RWPE2 (cell line): Measurements from ENCODE around the gene REPS1.
"Not testable (repeated sequence)": the region's sequence is repeated elsewhere in the genome, so short reads cannot be mapped to it uniquely, and the experiment has no call there.

Experiments
- ATAC-seq: fragments of 200-7000 bp; cut with Tn5 transposase; 3 replicates; pipeline ENCODE4 v1.9.1; 2021; ENCODE audit warnings: low read depth
- DNase-seq: peaks from one replicate; pipeline ENCODE4 v3.0.0-alpha.2; 2020; ENCODE audit warnings: low spot score
- H3K27ac ChIP-seq: fragments of 450-650 bp; 2 replicates; pipeline ENCODE4 v1.5.1; 2017; ENCODE audit warnings: mild to moderate bottlenecking; ENCODE audit not compliant: poor library complexity, severe bottlenecking
- H3K27me3 ChIP-seq: fragments of 250-450 bp; sonication (Bioruptor Pico); 2 replicates; pipeline ENCODE4 v1.5.1; 2021; ENCODE audit warnings: mild to moderate bottlenecking, moderate library complexity; ENCODE audit not compliant: insufficient read depth, poor library complexity, severe bottlenecking
- H3K36me3 ChIP-seq: fragments of 250-450 bp; sonication (Bioruptor Pico); 2 replicates; pipeline ENCODE4 v1.5.1; 2020; ENCODE audit warnings: low read depth, mild to moderate bottlenecking, moderate library complexity
- H3K4me1 ChIP-seq: fragments of 250-450 bp; sonication (Bioruptor Pico); 2 replicates; pipeline ENCODE4 v1.5.1; 2021; ENCODE audit warnings: mild to moderate bottlenecking, moderate library complexity; ENCODE audit not compliant: insufficient read depth, poor library complexity, severe bottlenecking
- H3K4me3 ChIP-seq: fragments of 250-450 bp; sonication (Bioruptor Pico); 2 replicates; pipeline ENCODE4 v1.5.1; 2021; ENCODE audit warnings: mild to moderate bottlenecking, moderate library complexity; ENCODE audit not compliant: severe bottlenecking
- H3K9me3 ChIP-seq: fragments of 250-450 bp; sonication (Bioruptor Pico); 2 replicates; pipeline ENCODE4 v1.5.1; 2021; ENCODE audit warnings: mild to moderate bottlenecking, moderate library complexity; ENCODE audit not compliant: severe bottlenecking
- TF ChIP-seq, protein P1 (sequence below): fragments of 450-650 bp; IDR thresholded peaks from one replicate; pipeline ENCODE4 v1.5.1; 2017; ENCODE audit warnings: mild to moderate bottlenecking, moderate library complexity; ENCODE audit not compliant: poor library complexity, severe bottlenecking

Gene REPS1

DNA sequence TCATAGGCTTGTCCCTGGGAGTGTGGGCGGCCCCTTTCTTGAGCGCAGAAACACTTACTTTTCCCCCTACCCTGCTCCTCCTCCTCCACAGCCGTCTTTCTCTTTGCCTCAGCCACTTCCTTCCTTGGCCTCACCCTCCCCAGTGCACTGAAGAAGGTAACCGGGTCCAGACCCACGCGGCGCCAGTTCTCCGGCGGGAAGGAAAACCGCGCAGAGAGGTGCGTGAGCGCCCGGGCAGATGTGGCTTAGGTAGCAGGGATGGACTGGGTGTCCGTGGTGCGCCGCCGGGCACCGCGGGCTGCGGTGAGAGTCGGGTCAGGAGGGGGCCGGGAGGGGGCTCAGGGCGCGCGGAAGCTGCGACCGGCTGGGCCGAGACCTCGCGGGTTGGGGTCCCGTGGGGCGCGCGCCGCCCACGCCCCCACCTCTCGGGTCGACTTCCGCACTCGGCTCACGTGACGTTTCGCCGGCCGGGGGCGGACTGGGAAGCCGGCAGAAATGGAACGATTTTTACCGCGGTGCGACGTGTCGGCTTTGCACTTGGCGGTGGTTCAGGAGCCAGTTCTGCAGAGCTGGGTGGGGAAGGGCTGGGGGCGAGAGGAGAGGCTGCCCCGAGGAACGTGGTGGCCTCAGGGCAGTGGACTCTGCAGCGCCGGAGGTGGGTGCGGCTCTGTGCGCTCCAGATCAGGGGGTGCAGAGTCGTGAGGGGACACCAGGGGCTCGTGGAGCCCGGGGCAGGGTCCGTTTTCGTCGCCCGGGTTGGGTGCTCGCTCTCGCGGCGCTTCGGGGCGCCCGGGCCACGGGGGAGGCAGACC is 40.8 kb upstream of the REPS1 start, which contains the start of gene ABRACL:
Gene ABRACL (plus strand): TSS at position 88 of the 812 bp plus-strand sequence. CDS start 5,416 bp downstream, outside the sequence.
- DNase-seq, result no peak
- TF ChIP-seq, protein P1, sequence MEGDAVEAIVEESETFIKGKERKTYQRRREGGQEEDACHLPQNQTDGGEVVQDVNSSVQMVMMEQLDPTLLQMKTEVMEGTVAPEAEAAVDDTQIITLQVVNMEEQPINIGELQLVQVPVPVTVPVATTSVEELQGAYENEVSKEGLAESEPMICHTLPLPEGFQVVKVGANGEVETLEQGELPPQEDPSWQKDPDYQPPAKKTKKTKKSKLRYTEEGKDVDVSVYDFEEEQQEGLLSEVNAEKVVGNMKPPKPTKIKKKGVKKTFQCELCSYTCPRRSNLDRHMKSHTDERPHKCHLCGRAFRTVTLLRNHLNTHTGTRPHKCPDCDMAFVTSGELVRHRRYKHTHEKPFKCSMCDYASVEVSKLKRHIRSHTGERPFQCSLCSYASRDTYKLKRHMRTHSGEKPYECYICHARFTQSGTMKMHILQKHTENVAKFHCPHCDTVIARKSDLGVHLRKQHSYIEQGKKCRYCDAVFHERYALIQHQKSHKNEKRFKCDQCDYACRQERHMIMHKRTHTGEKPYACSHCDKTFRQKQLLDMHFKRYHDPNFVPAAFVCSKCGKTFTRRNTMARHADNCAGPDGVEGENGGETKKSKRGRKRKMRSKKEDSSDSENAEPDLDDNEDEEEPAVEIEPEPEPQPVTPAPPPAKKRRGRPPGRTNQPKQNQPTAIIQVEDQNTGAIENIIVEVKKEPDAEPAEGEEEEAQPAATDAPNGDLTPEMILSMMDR, result no peak

GRCh38 chr6:139028215-139028657 is 40.2 kb upstream of the REPS1 start:
- TF ChIP-seq, protein P1, result no peak
- no peaks in the 10 kb centered on the region for H3K36me3 ChIP-seq
- peak overlapping the region; percentile 92 for H3K4me3 ChIP-seq
- no peaks in the 10 kb centered on the region for H3K27me3 ChIP-seq
- no peaks in the 10 kb centered on the region for H3K9me3 ChIP-seq
- H3K27ac ChIP-seq, result peak overlapping the region; percentile 38
- H3K4me1 ChIP-seq, result peaks cover 11% of the 10 kb centered on the region
- peak; percentile 66 for DNase-seq
- no peak; the same call in 2 of the 3 replicates for ATAC-seq

More for the DNA sequence above, 40.8 kb upstream of the REPS1 start, which contains the start of gene ABRACL:
- peak within 1 kb of the TSS; percentile 92 for H3K4me3 ChIP-seq
- peak; percentile 92 for ATAC-seq
- H3K27me3 ChIP-seq, result no peaks in the 10 kb centered on the region
- H3K4me1 ChIP-seq, result peaks cover 11% of the 10 kb centered on the region
- peak within 1 kb of the TSS; percentile 38 for H3K27ac ChIP-seq
- H3K36me3 ChIP-seq, result no peaks in the 10 kb centered on the region
- H3K9me3 ChIP-seq, result no peaks in the 10 kb centered on the region

GRCh38 chr6:139027620-139028182 is 39.6 kb upstream of the REPS1 start:
- Histone ChIP-seq H3K9me3 (no peaks in the 10 kb centered on the region), H3K4me3 (peak overlapping the region; percentile 92), H3K4me1 (peaks cover 11% of the 10 kb centered on the region), H3K36me3 (no peaks in the 10 kb centered on the region), H3K27me3 (no peaks in the 10 kb centered on the region), H3K27ac (peak overlapping the region; percentile 38)
- DNase-seq, result no peak
- TF ChIP-seq, protein P1, result no peak
- no peak; the same call in 2 of the 3 replicates for ATAC-seq

DNA sequence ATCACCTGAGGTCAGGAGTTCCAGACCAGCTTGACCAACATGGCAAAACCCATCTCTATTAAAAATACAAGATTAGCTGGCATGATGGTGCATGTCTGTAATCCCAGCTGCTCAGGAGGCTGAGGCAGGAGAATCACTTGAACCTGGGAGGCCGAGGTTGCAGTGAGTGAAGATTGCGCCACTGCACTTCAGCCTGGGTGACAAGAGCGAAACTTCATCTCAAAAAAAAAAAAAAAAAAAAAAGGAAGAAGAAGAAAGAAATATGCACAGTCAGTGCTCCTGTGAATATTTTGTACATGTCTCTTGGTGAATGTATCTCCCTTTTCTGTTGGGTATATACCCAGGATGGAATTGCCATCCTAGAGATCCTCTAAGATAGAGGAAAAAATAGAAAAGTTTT is 37.4 kb upstream of the REPS1 start:
- H3K9me3 ChIP-seq, H3K36me3 ChIP-seq, H3K27ac ChIP-seq, H3K4me3 ChIP-seq, DNase-seq, ATAC-seq, H3K27me3 ChIP-seq: not testable (repeated sequence)
- peaks cover 11% of the 10 kb centered on the region for H3K4me1 ChIP-seq

- no peaks in the 10 kb centered on the region for H3K4me1 ChIP-seq
- no peak for DNase-seq
- no peak overlapping the region for H3K27ac ChIP-seq
- no peaks in the 10 kb centered on the region for H3K27me3 ChIP-seq
- no peak overlapping the region for H3K4me3 ChIP-seq
- TF ChIP-seq, protein P1, result no peak
- ATAC-seq, result no peak
- H3K9me3 ChIP-seq, result no peaks in the 10 kb centered on the region
- H3K36me3 ChIP-seq, result no peaks in the 10 kb centered on the region
Observed at GRCh38 chr6:139020689-139021088, 32.6 kb upstream of the REPS1 start.
